NCI-H1092 treated with DMSO at 0.1 percent for 48 hours (cell line): ENCODE results near the gene PLSCR4.
A peak's percentile ranks its signal among the peaks of the same experiment; 100 is the strongest.
"Not testable (repeated sequence)": the region's sequence is repeated elsewhere in the genome, so short reads cannot be mapped to it uniquely, and the experiment has no call there.

ENCODE experiments used
- DNase-seq: peaks from one replicate; lab custom pipeline; 2025; lab: John Stamatoyannopoulos, UW

PLSCR4 gene

DNA sequence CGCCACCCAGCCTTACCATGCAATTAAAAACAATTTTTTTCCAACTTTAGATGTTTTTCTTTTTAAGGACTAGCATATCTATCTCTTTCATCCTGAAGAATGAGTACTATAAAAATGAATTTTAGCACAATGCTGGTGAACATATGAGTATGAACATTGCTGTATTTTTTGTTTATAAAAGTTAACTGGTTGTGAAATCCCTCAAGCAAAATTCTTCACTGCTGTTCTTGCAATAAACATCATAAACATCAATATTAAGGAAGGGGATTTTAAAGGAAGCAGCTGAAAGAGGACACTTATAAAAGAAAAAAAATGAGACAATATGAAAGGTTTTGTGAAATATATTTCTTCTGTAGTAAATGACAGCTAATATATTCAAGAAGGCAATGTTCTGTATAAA is 3.0 kb downstream of the PLSCR4 start:
- no peak for DNase-seq

DNA sequence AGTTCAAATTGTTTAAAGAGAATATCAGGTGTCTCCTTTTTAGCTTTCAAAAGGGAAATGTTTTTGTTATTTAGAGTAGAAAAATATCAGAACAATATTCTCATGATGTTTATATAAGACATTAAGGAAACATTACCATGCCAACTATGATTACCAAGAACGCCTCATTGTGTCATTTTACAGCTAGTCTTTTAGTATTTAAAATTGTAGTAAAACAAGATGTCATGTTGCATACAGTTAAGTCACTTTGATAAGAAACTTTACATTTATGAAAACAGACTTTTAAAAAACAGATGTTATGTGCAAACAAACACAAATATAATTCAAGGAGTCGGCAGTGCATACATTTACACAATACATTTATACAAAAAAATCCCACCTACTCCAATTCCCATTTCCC is 4.4 kb downstream of the PLSCR4 start:
- no peak for DNase-seq

DNA sequence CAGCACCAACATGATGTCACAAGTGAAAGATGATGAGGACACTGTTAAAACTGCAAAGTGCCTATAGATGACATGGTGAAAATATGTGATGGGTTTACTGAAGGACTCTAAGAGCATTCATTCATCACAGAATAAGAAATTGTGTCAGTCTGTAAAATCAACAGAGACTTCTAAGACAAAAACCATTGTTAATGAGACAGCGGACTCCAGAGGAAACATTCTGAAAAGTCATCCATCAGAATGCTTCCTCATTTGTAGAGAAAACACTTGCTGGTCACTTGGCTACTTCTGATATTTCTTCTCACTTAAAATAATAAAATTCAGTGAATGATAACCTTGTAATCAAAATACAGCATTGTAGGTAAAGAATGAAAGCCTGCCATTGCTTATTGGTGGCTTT is 7.3 kb downstream of the PLSCR4 start:
- no peak for DNase-seq

DNA sequence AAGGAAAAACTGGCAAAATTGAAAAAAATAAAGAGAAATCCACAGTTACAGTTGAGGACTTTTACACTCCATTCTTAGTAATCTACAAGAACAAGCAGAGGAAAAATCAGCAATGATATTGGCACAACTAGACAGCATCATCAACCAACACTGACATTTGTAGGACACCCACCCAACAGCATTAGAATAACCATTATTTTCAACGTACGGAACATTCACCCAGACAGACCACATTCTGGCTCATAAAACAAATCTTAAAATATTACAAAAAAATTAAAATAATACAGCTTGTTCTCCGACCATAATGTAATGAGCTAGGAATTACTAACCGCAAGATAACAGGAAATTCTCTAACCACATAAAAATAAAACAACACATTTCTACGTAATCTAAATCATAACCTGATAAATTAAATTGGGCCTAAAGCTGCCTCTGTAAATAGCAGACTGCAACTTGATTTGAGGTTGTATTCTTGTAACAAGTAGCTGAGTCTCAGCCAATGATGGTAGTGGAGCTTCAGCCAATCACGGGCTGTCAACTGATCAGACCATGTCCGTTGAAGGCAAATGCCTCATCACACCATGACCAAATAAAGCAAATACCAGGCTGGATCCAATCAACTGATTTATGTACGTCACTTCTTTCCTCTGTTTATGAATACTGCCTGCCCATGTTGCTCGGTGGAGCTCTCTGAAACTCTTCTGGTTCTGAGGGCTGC is 9.2 kb downstream of the PLSCR4 start:
- no peak for DNase-seq

DNA sequence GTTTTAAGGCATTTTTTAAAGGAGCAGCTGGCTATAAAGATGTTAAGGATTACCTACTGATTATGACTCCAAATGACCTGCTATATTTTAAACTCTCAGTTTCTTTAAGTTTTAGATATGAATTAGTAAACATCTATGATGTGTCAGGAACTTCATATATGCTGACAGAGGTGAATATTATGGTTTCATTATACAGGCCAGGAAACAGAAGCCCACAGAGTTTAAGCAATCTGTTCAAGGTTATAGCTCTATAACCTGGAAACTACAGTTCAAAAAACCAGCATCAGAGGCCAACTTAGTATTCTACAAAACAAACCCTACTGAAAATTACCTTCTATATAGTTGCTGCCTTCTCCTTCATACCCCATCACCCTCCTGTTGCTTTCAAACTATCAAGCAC is 17.4 kb downstream of the PLSCR4 start:
- DNase-seq = no peak

- DNase-seq = no peak
Measured at GRCh38 chr3:146227486-146227885, 23.4 kb downstream of the PLSCR4 start.

- DNase-seq = no peak
Measured at GRCh38 chr3:146226881-146227280, 24.0 kb downstream of the PLSCR4 start.

GRCh38 chr3:146225458-146225857 is 25.4 kb downstream of the PLSCR4 start:
- DNase-seq = not testable (repeated sequence)

- DNase-seq = no peak
Measured at GRCh38 chr3:146223401-146224373, 27.2 kb downstream of the PLSCR4 start.

GRCh38 chr3:146222204-146223046 is 28.5 kb downstream of the PLSCR4 start:
- no peak for DNase-seq

DNA sequence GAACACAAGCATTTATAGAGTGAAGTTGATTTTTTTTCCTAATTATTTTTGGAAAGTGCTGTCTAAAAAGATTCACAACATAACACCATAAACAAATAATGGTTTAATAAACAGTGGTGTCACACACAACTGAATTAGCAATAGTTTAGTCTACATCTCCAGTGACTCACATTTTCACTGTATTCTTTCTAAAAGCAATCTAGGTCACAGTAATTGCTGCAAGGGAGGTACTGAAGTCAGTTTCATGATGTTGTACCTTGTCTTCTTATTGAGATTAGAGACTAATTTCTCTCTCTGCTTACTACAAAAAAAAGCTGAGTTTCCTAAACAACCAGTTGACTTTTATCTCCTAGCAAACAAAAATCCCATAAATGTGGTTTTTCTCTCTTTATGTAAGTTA is 29.6 kb downstream of the PLSCR4 start:
- DNase-seq = no peak

- DNase-seq = peak; percentile 1
Measured at GRCh38 chr3:146218880-146219866, 31.7 kb downstream of the PLSCR4 start.

DNA sequence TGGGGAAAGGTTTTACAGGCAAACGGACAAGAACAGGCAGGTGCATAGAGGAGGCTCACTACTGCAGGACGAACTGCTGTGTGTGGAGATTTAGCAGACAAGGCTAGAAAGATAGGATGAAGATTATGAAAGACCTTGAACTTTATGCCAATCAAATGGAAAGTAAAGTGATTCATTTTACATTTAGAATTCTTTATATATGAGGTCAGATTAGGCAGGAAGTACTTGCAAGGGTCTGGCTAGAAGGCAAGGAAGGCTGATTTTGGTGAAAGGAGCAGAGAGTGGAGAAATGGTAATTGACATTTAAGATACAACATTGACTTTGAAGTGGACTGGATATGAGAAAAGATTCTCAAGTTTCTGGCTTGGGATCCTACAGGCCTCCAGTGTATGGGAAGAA is 33.6 kb downstream of the PLSCR4 start:
- DNase-seq = no peak

DNA sequence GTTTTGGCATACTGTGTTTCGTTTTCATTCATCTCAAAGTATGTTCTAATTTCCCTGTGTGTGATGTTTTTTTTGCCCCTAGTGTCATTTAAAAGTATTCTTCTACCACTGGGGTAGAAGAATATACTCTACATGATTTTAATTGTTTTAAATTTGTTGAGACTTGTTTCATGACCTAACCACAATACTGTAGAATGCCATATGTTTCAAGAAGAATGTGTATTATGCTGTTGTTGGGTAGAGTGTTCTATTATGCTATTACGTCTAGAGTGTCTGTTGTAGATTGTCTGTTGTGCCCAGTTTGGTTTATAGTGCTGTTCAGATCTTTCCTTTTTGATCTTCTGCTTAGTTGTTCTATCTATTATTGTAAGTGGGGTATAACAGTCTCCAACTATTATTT is 36.4 kb downstream of the PLSCR4 start:
- no peak for DNase-seq

- no peak for DNase-seq
Measured at GRCh38 chr3:146209371-146209770, 41.5 kb downstream of the PLSCR4 start.

- DNase-seq = no peak
Measured at GRCh38 chr3:146203776-146204175, 47.1 kb downstream of the PLSCR4 start.

- no peak for DNase-seq
Measured at GRCh38 chr3:146200461-146201220, 50.3 kb downstream of the PLSCR4 start.

- no peak for DNase-seq
Measured at GRCh38 chr3:146199762-146200161, 51.1 kb downstream of the PLSCR4 start.

- DNase-seq = no peak
Measured at GRCh38 chr3:146196789-146197188, 54.1 kb downstream of the PLSCR4 start.

DNA sequence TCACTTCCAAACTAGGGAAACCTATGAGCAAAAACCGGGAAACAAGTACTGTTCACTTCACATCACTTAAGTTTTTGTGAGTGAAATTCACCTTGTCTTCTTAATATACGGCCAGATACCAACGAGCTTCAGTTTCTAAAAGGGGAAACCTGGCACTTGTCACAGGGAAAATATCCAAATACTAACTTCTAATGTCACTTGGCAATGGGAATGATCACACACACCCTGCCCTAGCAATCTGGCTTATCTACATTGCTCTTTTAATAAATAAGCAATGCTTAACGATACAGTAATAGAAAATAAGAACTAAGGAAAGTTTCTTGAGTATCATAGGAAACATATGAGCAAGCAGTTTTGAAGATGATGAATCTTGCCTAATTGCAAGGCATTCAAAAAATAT is 55.3 kb downstream of the PLSCR4 start:
- no peak for DNase-seq
